Neuronal stem cell (in vitro differentiated cells): ENCODE data around the gene HMGCLL1.

Experiments
- DNase-seq: peaks from one replicate; pipeline ENCODE4 v3.0.0-alpha.2; 2013; ENCODE audit warnings: low spot score
- H2AFZ ChIP-seq: one replicate; pipeline ENCODE4 v1.6.1; 2013; ENCODE audit warnings: mild to moderate bottlenecking, low read length, inconsistent platforms
- H2AK5ac ChIP-seq: 2 replicates; pipeline ENCODE4 v1.6.1; 2013; ENCODE audit warnings: low read depth, mild to moderate bottlenecking, inconsistent platforms, low read length, moderate library complexity, mixed read lengths
- H2BK120ac ChIP-seq: 2 replicates; pipeline ENCODE4 v1.6.1; 2013; ENCODE audit warnings: low read depth, mild to moderate bottlenecking, inconsistent platforms, low read length, moderate library complexity, mixed read lengths
- H2BK12ac ChIP-seq: one replicate; pipeline ENCODE4 v1.6.1; 2013; ENCODE audit warnings: low read length, inconsistent platforms
- H2BK15ac ChIP-seq: 2 replicates; pipeline ENCODE4 v1.6.1; 2013; ENCODE audit warnings: mild to moderate bottlenecking, low read length, inconsistent platforms, mixed read lengths
- H2BK5ac ChIP-seq: one replicate; pipeline ENCODE4 v1.6.1; 2013; ENCODE audit warnings: inconsistent platforms, mild to moderate bottlenecking, low read length, moderate library complexity
- H3K14ac ChIP-seq: one replicate; pipeline ENCODE4 v1.6.1; 2013; ENCODE audit warnings: low read length, inconsistent platforms
- H3K18ac ChIP-seq: 2 replicates; pipeline ENCODE4 v1.6.1; 2013; ENCODE audit warnings: low read length, inconsistent platforms
- H3K23ac ChIP-seq: 2 replicates; pipeline ENCODE4 v1.6.1; 2013; ENCODE audit warnings: low read depth, mild to moderate bottlenecking, mixed read lengths, low read length, inconsistent platforms; ENCODE audit not compliant: poor library complexity
- H3K27ac ChIP-seq: replicated peaks from 3 replicates; pipeline ENCODE4 v1.5.1; 2013; ENCODE audit warnings: low read length, inconsistent platforms
- H3K27me3 ChIP-seq, 3 experiments: 2 replicates each; pipeline ENCODE4 v1.6.1; 2013; ENCODE audit warnings: low read length in 3 of 3, mild to moderate bottlenecking in 2 of 3, inconsistent platforms in 1 of 3, low read depth in 1 of 3, mixed read lengths in 1 of 3, moderate library complexity in 1 of 3; ENCODE audit not compliant: control insufficient read depth in 3 of 3, insufficient read depth in 3 of 3
- H3K36me3 ChIP-seq, 2 donors: replicated peaks in 1 of 2; 2 replicates each; pipeline ENCODE4 v1.6.1; 2013; ENCODE audit warnings: low read length in 2 of 2; ENCODE audit not compliant: control insufficient read depth in 2 of 2, insufficient read depth in 2 of 2
- H3K4ac ChIP-seq: 2 replicates; pipeline ENCODE4 v1.6.1; 2013; ENCODE audit warnings: inconsistent platforms, mild to moderate bottlenecking, low read length, moderate library complexity
- H3K4me1 ChIP-seq, 2 donors: 1 replicate in 1 of 2; 2 replicates in 1 of 2; pipeline ENCODE4 v1.6.1; 2013; ENCODE audit warnings: low read length in 2 of 2, low read depth in 1 of 2; ENCODE audit not compliant: control insufficient read depth in 2 of 2, insufficient read depth in 1 of 2
- H3K4me2 ChIP-seq: one replicate; pipeline ENCODE4 v1.6.1; 2013; ENCODE audit warnings: mild to moderate bottlenecking, low read length, inconsistent platforms; ENCODE audit not compliant: insufficient read depth, poor library complexity, severe bottlenecking
- H3K4me3 ChIP-seq, 2 donors: 2 replicates each; pipeline ENCODE4 v1.5.1; 2013; ENCODE audit warnings: low read length in 2 of 2, mild to moderate bottlenecking in 2 of 2, inconsistent platforms in 1 of 2, moderate library complexity in 1 of 2
- H3K79me1 ChIP-seq: one replicate; pipeline ENCODE4 v1.6.1; 2013; ENCODE audit warnings: low read depth, mild to moderate bottlenecking, inconsistent platforms, low read length, moderate library complexity
- H3K9ac ChIP-seq: one replicate; pipeline ENCODE4 v1.6.1; 2013; ENCODE audit warnings: mild to moderate bottlenecking, low read depth, low read length, inconsistent platforms; ENCODE audit not compliant: poor library complexity
- H3K9me3 ChIP-seq, 2 donors: replicated peaks in 1 of 2; 2 replicates each; pipeline versions ENCODE3 to v1.6.1; 2013; ENCODE audit warnings: low read length in 2 of 2, mild to moderate bottlenecking in 2 of 2, inconsistent platforms in 1 of 2, low read depth in 1 of 2, mixed read lengths in 1 of 2, moderate library complexity in 1 of 2; ENCODE audit not compliant: control insufficient read depth in 2 of 2, insufficient read depth in 1 of 2
- H4K8ac ChIP-seq: one replicate; pipeline ENCODE4 v1.6.1; 2013; ENCODE audit warnings: low read depth, mild to moderate bottlenecking, inconsistent platforms, low read length, moderate library complexity
- H4K91ac ChIP-seq: one replicate; pipeline ENCODE4 v1.6.1; 2013; ENCODE audit warnings: low read length, low read depth, mild to moderate bottlenecking, inconsistent platforms; ENCODE audit not compliant: poor library complexity
- WGBS, 2 donors: extraction: QIAGEN DNeasy Blood & Tissue Kit; methylation state at CpG; one replicate each; pipeline ENCODE4 v1.1.7; 2013; ENCODE audit warnings: missing lambda C conversion rate in 2 of 2, mixed read lengths in 1 of 2; ENCODE audit not compliant: insufficient read length in 2 of 2, insufficient replicate concordance in 1 of 2; ENCODE audit errors: extremely low coverage in 2 of 2; 5-methylcytosine and 5-hydroxymethylcytosine counted together

Gene HMGCLL1

GRCh38 chr6:55433446-55434130 lies 145.4 kb downstream of the HMGCLL1 start:
- Histone ChIP-seq H4K8ac (no peak overlapping the region), H2AFZ (no peak overlapping the region), H3K18ac (no peak overlapping the region), H2BK120ac (no peak overlapping the region), H3K14ac (no peak overlapping the region), H3K9ac (no peak overlapping the region), H4K91ac (no peak overlapping the region), H3K4me3 (no peak overlapping the region), H3K9me3 (no peaks in the 10 kb centered on the region), H3K4me2 (no peak overlapping the region), H2AK5ac (no peak overlapping the region), H3K27ac (no peak overlapping the region), H3K27me3 (no peaks in the 10 kb centered on the region), H3K36me3 (no peaks in the 10 kb centered on the region), H2BK5ac (no peak overlapping the region), H3K23ac (no peak overlapping the region), H3K79me1 (no peaks in the 10 kb centered on the region), H2BK12ac (no peak overlapping the region), H2BK15ac (no peak overlapping the region), H3K4me1 (peaks cover 0 to 1% of the 10 kb centered on the region in 2 donors), H3K4ac (no peak overlapping the region)
- peak; percentile 6 for DNase-seq
- no CpG with 5 or more reads among the region's 2 CpGs for WGBS, 2 donors

- H3K23ac ChIP-seq = no peak overlapping the region
- no peak overlapping the region for H3K4me3 ChIP-seq
Observed at GRCh38 chr6:55423933-55424332, 155.1 kb downstream of the HMGCLL1 start.

GRCh38 chr6:55410674-55411073 lies 168.3 kb downstream of the HMGCLL1 start:
- Histone ChIP-seq H3K79me1 (no peaks in the 10 kb centered on the region), H2AFZ (no peak overlapping the region), H3K4me1 (no peaks in the 10 kb centered on the region), H4K91ac (no peak overlapping the region), H3K36me3 (no peaks in the 10 kb centered on the region), H3K14ac (no peak overlapping the region), H2BK12ac (no peak overlapping the region), H4K8ac (no peak overlapping the region), H3K27ac (no peak overlapping the region), H3K18ac (no peak overlapping the region), H3K4ac (no peak overlapping the region), H3K23ac (no peak overlapping the region), H2BK120ac (no peak overlapping the region), H3K9ac (no peak overlapping the region), H3K9me3 (no peaks in the 10 kb centered on the region), H2BK15ac (no peak overlapping the region), H3K4me3 (no peak overlapping the region), H2AK5ac (no peak overlapping the region), H3K4me2 (no peak overlapping the region), H3K27me3 (no peaks in the 10 kb centered on the region), H2BK5ac (no peak overlapping the region)
- DNase-seq = no peak

More at GRCh38 chr6:55423933-55424332, 155.1 kb downstream of the HMGCLL1 start:
- no peaks in the 10 kb centered on the region for H3K27me3 ChIP-seq
- no peak overlapping the region for H3K4me2 ChIP-seq
- no peak overlapping the region for H3K4ac ChIP-seq
- no peak overlapping the region for H4K91ac ChIP-seq
- no peaks in the 10 kb centered on the region for H3K79me1 ChIP-seq
- H3K4me1 ChIP-seq = no peaks in the 10 kb centered on the region
- no peak overlapping the region for H2BK120ac ChIP-seq
- H2AK5ac ChIP-seq = no peak overlapping the region
- no peak overlapping the region for H3K27ac ChIP-seq
- no peak for DNase-seq
- no peaks in the 10 kb centered on the region for H3K36me3 ChIP-seq
- no peak overlapping the region for H3K14ac ChIP-seq
- no peak overlapping the region for H3K18ac ChIP-seq
- H3K9ac ChIP-seq = no peak overlapping the region
- H2BK15ac ChIP-seq = no peak overlapping the region
- no peaks in the 10 kb centered on the region for H3K9me3 ChIP-seq
- WGBS, 2 donors = no CpG with 5 or more reads among the region's 2 CpGs
- no peak overlapping the region for H4K8ac ChIP-seq
- H2BK5ac ChIP-seq = no peak overlapping the region
- H2AFZ ChIP-seq = no peak overlapping the region
- no peak overlapping the region for H2BK12ac ChIP-seq

- Histone ChIP-seq H3K4me3 (no peak overlapping the region), H3K23ac (no peak overlapping the region), H2BK5ac (no peak overlapping the region), H3K27ac (no peak overlapping the region), H3K79me1 (no peaks in the 10 kb centered on the region), H3K4ac (no peak overlapping the region), H4K91ac (no peak overlapping the region), H4K8ac (no peak overlapping the region), H3K36me3 (no peaks in the 10 kb centered on the region), H2BK15ac (no peak overlapping the region), H2AK5ac (no peak overlapping the region), H3K4me2 (no peak overlapping the region), H2BK12ac (no peak overlapping the region), H2AFZ (no peak overlapping the region), H2BK120ac (no peak overlapping the region), H3K18ac (no peak overlapping the region), H3K27me3 (no peaks in the 10 kb centered on the region), H3K14ac (no peak overlapping the region), H3K4me1 (no peaks in the 10 kb centered on the region), H3K9me3 (no peaks in the 10 kb centered on the region), H3K9ac (no peak overlapping the region)
- DNase-seq = no peak
- no CpG with 5 or more reads among the region's 7 CpGs for WGBS, 2 donors
Observed at GRCh38 chr6:55405474-55406235, 173.3 kb downstream of the HMGCLL1 start.
